Measurements from ENCODE around the gene FLNC.

DNA sequence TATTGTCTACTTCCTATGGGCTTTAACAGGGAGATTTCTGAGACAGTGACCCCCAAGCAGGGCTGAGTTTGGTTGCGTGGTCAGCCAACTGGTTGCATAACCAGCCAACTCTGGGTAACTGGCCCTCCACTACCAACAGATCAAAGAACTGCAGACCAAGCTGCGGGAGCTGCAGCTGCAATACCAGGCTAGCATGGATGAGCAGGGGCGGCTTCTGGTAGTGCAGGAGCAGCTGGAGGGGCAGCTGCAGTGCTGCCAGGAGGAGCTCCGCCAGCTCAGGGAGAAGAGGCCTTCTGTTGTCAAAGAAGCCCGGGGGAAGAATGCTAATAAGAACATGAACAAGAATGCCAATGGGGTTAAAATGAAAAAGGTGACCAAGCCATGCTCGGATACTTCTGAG is 15.7 kb upstream of the FLNC start:
- no peak for TF ChIP-seq POLR2AphosphoS5 (IDR thresholded peaks at IDR 0.05; ENCODE audit: control insufficient read depth, insufficient read depth, low read depth, low read length)
- no peak for TF ChIP-seq ZNF24 (IDR thresholded peaks at IDR 0.05)
- no peak for TF ChIP-seq EP300 (IDR thresholded peaks at IDR 0.05; ENCODE audit: low read length)
- no peak for TF ChIP-seq FOSL1 (tag; conservative IDR thresholded peaks at IDR 0.05)
